Mucosa of stomach (tissue), 1 donor: Measurements from ENCODE around the gene SALL2.

ENCODE experiments used
- H3K27me3 ChIP-seq: one replicate; pipeline ENCODE4 v1.7.0; 2013; ENCODE audit warnings: mild to moderate bottlenecking, low read length; ENCODE audit not compliant: control insufficient read depth, insufficient read depth
- H3K36me3 ChIP-seq: one replicate; pipeline ENCODE4 v1.7.0; 2013; ENCODE audit warnings: low read length; ENCODE audit not compliant: control insufficient read depth, insufficient read depth
- H3K4me1 ChIP-seq: one replicate; pipeline ENCODE4 v1.7.0; 2013; ENCODE audit warnings: mild to moderate bottlenecking, low read length; ENCODE audit not compliant: control insufficient read depth, insufficient read depth
- H3K4me3 ChIP-seq: one replicate; pipeline ENCODE4 v1.7.0; 2013; ENCODE audit warnings: low read length
- H3K9ac ChIP-seq: one replicate; pipeline ENCODE4 v1.7.0; 2013; ENCODE audit warnings: mild to moderate bottlenecking, low read length, moderate library complexity
- H3K9me3 ChIP-seq: one replicate; pipeline ENCODE4 v1.7.0; 2013; ENCODE audit warnings: mild to moderate bottlenecking, low read length, moderate library complexity; ENCODE audit not compliant: control insufficient read depth
- donor health status: Pancreatic carcinoma.

SALL2 gene

GRCh38 chr14:21501568-21501967 lies 24.6 kb downstream of the SALL2 start:
- Histone ChIP-seq H3K36me3 (peaks cover 7% of the 10 kb centered on the region), H3K9ac (no peak overlapping the region), H3K4me1 (no peaks in the 10 kb centered on the region)

DNA sequence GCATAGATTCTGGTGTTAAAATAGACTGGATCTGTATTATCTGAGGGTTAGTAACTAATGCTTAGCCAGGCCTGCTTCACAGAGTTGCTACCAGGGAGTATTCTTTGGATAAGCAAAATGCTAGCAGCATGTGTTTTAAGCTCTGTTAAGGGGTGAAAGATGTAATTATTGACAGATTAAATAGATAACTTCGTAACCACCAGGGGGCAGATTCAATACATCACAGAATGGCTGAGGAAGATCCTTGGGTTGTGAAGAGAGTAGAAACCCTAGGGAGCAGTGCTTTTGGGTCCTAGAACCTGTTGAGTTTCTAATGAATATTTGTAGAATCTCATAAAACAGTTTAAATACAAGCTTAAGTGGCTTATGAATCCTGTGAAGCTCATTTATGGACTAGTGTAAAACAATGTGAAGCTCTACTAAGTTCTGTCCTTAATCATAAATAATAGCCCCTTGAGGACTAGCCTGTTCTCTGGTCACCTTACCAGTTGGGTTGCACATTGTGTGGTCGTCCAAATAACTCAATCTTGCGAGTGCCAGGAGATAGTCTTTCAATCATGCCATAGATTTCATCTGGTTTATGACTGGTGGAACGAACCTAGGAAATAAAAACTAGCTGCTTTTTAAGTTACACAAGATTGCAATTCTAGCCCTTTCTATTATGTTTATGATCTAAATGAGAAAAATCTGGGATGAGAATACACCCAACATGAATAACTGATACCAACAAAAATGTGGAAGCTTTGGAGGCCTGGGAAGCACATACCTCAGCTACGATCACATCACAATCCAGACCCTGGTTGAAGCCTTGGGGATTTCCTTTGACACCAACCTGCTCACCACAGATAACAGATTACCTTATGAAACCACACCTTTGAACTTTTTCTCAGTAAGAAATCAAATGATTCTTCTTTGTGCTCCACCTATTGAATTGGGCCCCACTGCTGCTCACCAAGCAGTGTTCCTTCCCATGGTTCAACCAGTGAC lies 27.3 kb downstream of the SALL2 start:
- Histone ChIP-seq H3K4me3 (no peak overlapping the region), H3K27me3 (no peaks in the 10 kb centered on the region), H3K4me1 (no peaks in the 10 kb centered on the region), H3K9me3 (no peaks in the 10 kb centered on the region), H3K9ac (no peak overlapping the region), H3K36me3 (peaks cover 7% of the 10 kb centered on the region)

More at GRCh38 chr14:21501568-21501967, 24.6 kb downstream of the SALL2 start:
- H3K4me3 ChIP-seq, result no peak overlapping the region
- H3K9me3 ChIP-seq, result no peaks in the 10 kb centered on the region
- no peaks in the 10 kb centered on the region for H3K27me3 ChIP-seq

- Histone ChIP-seq H3K36me3 (no peaks in the 10 kb centered on the region), H3K4me3 (no peak overlapping the region), H3K4me1 (no peaks in the 10 kb centered on the region), H3K9me3 (no peaks in the 10 kb centered on the region), H3K9ac (no peak overlapping the region), H3K27me3 (no peaks in the 10 kb centered on the region)
These were observed 29.7 kb downstream of the SALL2 start for GRCh38 chr14:21496453-21496852.

GRCh38 chr14:21494902-21495762 lies 31.0 kb downstream of the SALL2 start:
- no peak overlapping the region for H3K9ac ChIP-seq
- H3K4me1 ChIP-seq, result no peaks in the 10 kb centered on the region
- no peaks in the 10 kb centered on the region for H3K9me3 ChIP-seq
- H3K4me3 ChIP-seq, result no peak overlapping the region
- no peaks in the 10 kb centered on the region for H3K36me3 ChIP-seq
- no peaks in the 10 kb centered on the region for H3K27me3 ChIP-seq

- Histone ChIP-seq H3K9ac (no peak overlapping the region), H3K36me3 (peaks cover 6% of the 10 kb centered on the region), H3K27me3 (no peaks in the 10 kb centered on the region), H3K9me3 (no peaks in the 10 kb centered on the region), H3K4me1 (no peaks in the 10 kb centered on the region), H3K4me3 (no peak overlapping the region)
These were observed 39.5 kb downstream of the SALL2 start for GRCh38 chr14:21486640-21487087.

DNA sequence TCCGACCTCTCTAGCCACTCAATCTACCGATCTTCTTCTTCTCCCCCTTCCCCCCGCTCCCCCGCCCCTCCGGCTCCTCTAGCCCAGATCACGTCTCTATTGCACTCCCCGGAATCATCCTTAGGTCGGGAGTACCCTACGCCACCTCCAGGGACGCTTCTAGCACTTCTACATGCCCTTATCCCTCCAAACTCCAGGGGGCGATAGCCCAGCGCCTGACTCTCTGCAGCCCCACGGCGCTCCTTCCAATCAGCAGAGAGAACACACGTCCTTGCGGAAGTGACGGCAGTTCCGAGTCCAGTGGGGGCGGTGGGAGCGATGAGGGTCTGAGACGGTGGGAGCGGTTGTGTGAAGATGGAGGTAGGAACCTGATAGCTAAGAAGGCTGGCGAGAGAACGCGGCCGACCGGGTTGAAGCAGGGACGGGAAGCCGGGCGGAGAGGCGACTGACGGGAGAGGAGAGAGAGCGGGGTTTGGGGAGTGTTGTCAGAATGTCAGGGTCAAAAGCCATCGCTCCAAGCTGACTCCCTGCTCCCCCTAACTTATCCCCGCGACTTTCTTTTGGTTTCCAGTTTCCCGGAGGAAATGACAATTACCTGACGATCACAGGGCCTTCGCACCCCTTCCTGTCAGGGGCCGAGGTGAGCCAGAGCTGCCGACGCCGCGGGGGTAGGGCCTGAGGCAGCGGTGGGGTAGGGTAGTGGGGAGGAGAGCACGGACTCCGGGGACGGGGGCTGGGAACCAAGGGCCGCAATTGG lies 49.0 kb downstream of the SALL2 start, which contains the start of the genes RAB2B and TOX4:
Gene RAB2B, minus strand, starts transcription at position 35 of the 757 bp plus-strand sequence. CDS start 87 bp downstream, outside the sequence.
Gene TOX4, plus strand, starts transcription at position 271 of the 757 bp plus-strand sequence. Its CDS starts 84 bp downstream, at position 355.
- Histone ChIP-seq H3K4me3 (peak within 1 kb of the TSS; percentile 99), H3K36me3 (no peaks in the 10 kb centered on the region), H3K9ac (peak within 1 kb of the TSS; percentile 90), H3K9me3 (no peaks in the 10 kb centered on the region), H3K4me1 (no peaks in the 10 kb centered on the region), H3K27me3 (no peaks in the 10 kb centered on the region)

GRCh38 chr14:21476523-21476924 lies 49.6 kb downstream of the SALL2 start:
- H3K9ac ChIP-seq, result peak overlapping the region; percentile 90
- no peaks in the 10 kb centered on the region for H3K36me3 ChIP-seq
- H3K4me3 ChIP-seq, result peak overlapping the region; percentile 99
- no peaks in the 10 kb centered on the region for H3K9me3 ChIP-seq
- no peaks in the 10 kb centered on the region for H3K27me3 ChIP-seq
- no peaks in the 10 kb centered on the region for H3K4me1 ChIP-seq

- Histone ChIP-seq H3K9ac (peak overlapping the region; percentile 90), H3K4me1 (no peaks in the 10 kb centered on the region), H3K9me3 (no peaks in the 10 kb centered on the region), H3K27me3 (no peaks in the 10 kb centered on the region), H3K4me3 (peak overlapping the region; percentile 99), H3K36me3 (no peaks in the 10 kb centered on the region)
These were observed 50.2 kb downstream of the SALL2 start for GRCh38 chr14:21475767-21476522.
